Memory B cell (primary cell): Measurements from ENCODE around the gene ULBP2.
"Not testable (repeated sequence)": the region's sequence is repeated elsewhere in the genome, so short reads cannot be mapped to it uniquely, and the experiment has no call there.

Experiments used
- ATAC-seq: fragments of 150-1000 bp; cut with Tn5 transposase; 2 replicates; pipeline ENCODE4 v1.10.0; 2021; ENCODE audit warnings: low read depth, mild to moderate bottlenecking, moderate library complexity
- DNase-seq, 2 donors: peaks; one replicate each; pipeline ENCODE4 v3.0.0; 2022; ENCODE audit warnings: low spot score in 2 of 2
- H3K27ac Mint-ChIP-seq: one replicate; pipeline ENCODE4 v1.8.0; 2022; ENCODE audit warnings: mild to moderate bottlenecking, moderate library complexity, mixed read lengths
- H3K27me3 Mint-ChIP-seq: one replicate; pipeline ENCODE4 v1.8.0; 2022; ENCODE audit warnings: mixed read lengths
- H3K36me3 Mint-ChIP-seq: one replicate; pipeline ENCODE4 v1.8.0; 2022; ENCODE audit warnings: mild to moderate bottlenecking, mixed read lengths
- H3K4me1 Mint-ChIP-seq: one replicate; pipeline ENCODE4 v1.8.0; 2022; ENCODE audit warnings: mixed read lengths
- H3K4me3 Mint-ChIP-seq: one replicate; pipeline ENCODE4 v1.8.0; 2022; ENCODE audit warnings: mild to moderate bottlenecking, moderate library complexity, mixed read lengths
- H3K9me3 Mint-ChIP-seq: one replicate; pipeline ENCODE4 v1.8.0; 2022; ENCODE audit warnings: mixed read lengths

The ULBP2 gene

GRCh38 chr6:149968909-149969308 is 27.1 kb downstream of the ULBP2 start:
- H3K36me3 Mint-ChIP-seq, DNase-seq, H3K27ac Mint-ChIP-seq, H3K4me3 Mint-ChIP-seq, H3K9me3 Mint-ChIP-seq, ATAC-seq: not testable (repeated sequence)
- Mint-ChIP-seq H3K4me1 (peaks cover 13% of the 10 kb centered on the region), H3K27me3 (peaks cover 41% of the 10 kb centered on the region)

GRCh38 chr6:149969635-149970034 is 27.8 kb downstream of the ULBP2 start:
- H3K27ac Mint-ChIP-seq = no peak overlapping the region

GRCh38 chr6:149974394-149974793 is 32.6 kb downstream of the ULBP2 start:
- peak; percentile 74 for ATAC-seq
- H3K27ac Mint-ChIP-seq, H3K36me3 Mint-ChIP-seq, H3K9me3 Mint-ChIP-seq, H3K4me3 Mint-ChIP-seq, H3K4me1 Mint-ChIP-seq, DNase-seq: not testable (repeated sequence)
- H3K27me3 Mint-ChIP-seq = peaks cover 39% of the 10 kb centered on the region

More at GRCh38 chr6:149969635-149970034, 27.8 kb downstream of the ULBP2 start:
- Mint-ChIP-seq H3K4me3 (no peak overlapping the region), H3K27me3 (peaks cover 39% of the 10 kb centered on the region), H3K36me3 (peaks cover 4% of the 10 kb centered on the region), H3K9me3 (no peaks in the 10 kb centered on the region), H3K4me1 (peaks cover 6% of the 10 kb centered on the region)
- no peak for ATAC-seq
- no peak for DNase-seq

GRCh38 chr6:149974825-149975224 is 33.0 kb downstream of the ULBP2 start:
- H3K27me3 Mint-ChIP-seq = peaks cover 35% of the 10 kb centered on the region

GRCh38 chr6:149975400-149975799 is 33.6 kb downstream of the ULBP2 start:
- no peak overlapping the region for H3K4me3 Mint-ChIP-seq
- DNase-seq = no peak
- no peak overlapping the region for H3K27ac Mint-ChIP-seq
- H3K9me3 Mint-ChIP-seq = no peaks in the 10 kb centered on the region
- ATAC-seq = no peak
- H3K27me3 Mint-ChIP-seq = peaks cover 29% of the 10 kb centered on the region
- H3K36me3 Mint-ChIP-seq = no peaks in the 10 kb centered on the region
- H3K4me1 Mint-ChIP-seq = no peaks in the 10 kb centered on the region

More at GRCh38 chr6:149974825-149975224, 33.0 kb downstream of the ULBP2 start:
- Mint-ChIP-seq H3K4me1 (no peaks in the 10 kb centered on the region), H3K4me3 (no peak overlapping the region), H3K36me3 (no peaks in the 10 kb centered on the region), H3K9me3 (no peaks in the 10 kb centered on the region), H3K27ac (no peak overlapping the region)
- ATAC-seq = peak; percentile 74
- DNase-seq = no peak

- H3K27ac Mint-ChIP-seq = no peak overlapping the region
- ATAC-seq (no peak), DNase-seq (no peak)
- H3K4me1 Mint-ChIP-seq = no peaks in the 10 kb centered on the region
- no peaks in the 10 kb centered on the region for H3K9me3 Mint-ChIP-seq
- H3K27me3 Mint-ChIP-seq = peaks cover 39% of the 10 kb centered on the region
- no peaks in the 10 kb centered on the region for H3K36me3 Mint-ChIP-seq
- H3K4me3 Mint-ChIP-seq = no peak overlapping the region
Measured at GRCh38 chr6:149977221-149977620, 35.4 kb downstream of the ULBP2 start.

- Mint-ChIP-seq H3K36me3 (no peaks in the 10 kb centered on the region), H3K4me1 (no peaks in the 10 kb centered on the region), H3K27ac (no peak overlapping the region), H3K27me3 (peaks cover 43% of the 10 kb centered on the region), H3K4me3 (no peak overlapping the region), H3K9me3 (no peaks in the 10 kb centered on the region)
- ATAC-seq = no peak
- DNase-seq = no peak
Measured at GRCh38 chr6:149978610-149979009, 36.8 kb downstream of the ULBP2 start.

- ATAC-seq = no peak
- no peak for DNase-seq
- Mint-ChIP-seq H3K27me3 (peaks cover 40% of the 10 kb centered on the region), H3K4me1 (no peaks in the 10 kb centered on the region), H3K9me3 (no peaks in the 10 kb centered on the region), H3K36me3 (no peaks in the 10 kb centered on the region), H3K27ac (no peak overlapping the region), H3K4me3 (no peak overlapping the region)
Measured at GRCh38 chr6:149979293-149979692, 37.5 kb downstream of the ULBP2 start.

GRCh38 chr6:149983145-149983544 is 41.3 kb downstream of the ULBP2 start:
- Mint-ChIP-seq H3K27me3 (peaks cover 48% of the 10 kb centered on the region), H3K4me3 (no peak overlapping the region), H3K36me3 (peaks cover 2% of the 10 kb centered on the region), H3K27ac (no peak overlapping the region), H3K9me3 (peaks cover 2% of the 10 kb centered on the region), H3K4me1 (peaks cover under 1% of the 10 kb centered on the region)
- DNase-seq (no peak), ATAC-seq (no peak)

GRCh38 chr6:149984773-149985172 is 43.0 kb downstream of the ULBP2 start:
- Mint-ChIP-seq H3K9me3 (peaks cover 5% of the 10 kb centered on the region), H3K4me3 (no peak overlapping the region), H3K36me3 (peaks cover 5% of the 10 kb centered on the region), H3K27me3 (peaks cover 52% of the 10 kb centered on the region), H3K4me1 (peaks cover 7% of the 10 kb centered on the region), H3K27ac (no peak overlapping the region)
- DNase-seq (no peak), ATAC-seq (no peak)

GRCh38 chr6:149985481-149985937 is 43.7 kb downstream of the ULBP2 start:
- DNase-seq (no peak), ATAC-seq (no peak)
- Mint-ChIP-seq H3K4me1 (peaks cover 14% of the 10 kb centered on the region), H3K27me3 (peaks cover 57% of the 10 kb centered on the region), H3K27ac (no peak overlapping the region), H3K9me3 (peaks cover 5% of the 10 kb centered on the region), H3K4me3 (no peak overlapping the region), H3K36me3 (peaks cover 5% of the 10 kb centered on the region)

- Mint-ChIP-seq H3K27ac (no peak overlapping the region), H3K9me3 (peaks cover 5% of the 10 kb centered on the region), H3K4me3 (no peak overlapping the region), H3K27me3 (peaks cover 56% of the 10 kb centered on the region), H3K36me3 (peaks cover 5% of the 10 kb centered on the region), H3K4me1 (peaks cover 25% of the 10 kb centered on the region)
- DNase-seq = no peak
- ATAC-seq = no peak
Measured at GRCh38 chr6:149987602-149988107, 45.8 kb downstream of the ULBP2 start.

- H3K27ac Mint-ChIP-seq = peak overlapping the region; percentile 15
- peaks cover 25% of the 10 kb centered on the region for H3K4me1 Mint-ChIP-seq
- H3K36me3 Mint-ChIP-seq = peaks cover 5% of the 10 kb centered on the region
- DNase-seq (no peak), ATAC-seq (no peak)
- peak overlapping the region; percentile 8 for H3K4me3 Mint-ChIP-seq
- peaks cover 5% of the 10 kb centered on the region for H3K9me3 Mint-ChIP-seq
- H3K27me3 Mint-ChIP-seq = peaks cover 53% of the 10 kb centered on the region
Measured at GRCh38 chr6:149988550-149989346, 46.9 kb downstream of the ULBP2 start.

- Mint-ChIP-seq H3K4me3 (peak overlapping the region; percentile 92), H3K27me3 (peaks cover 51% of the 10 kb centered on the region), H3K27ac (peak overlapping the region; percentile 86), H3K36me3 (peaks cover 5% of the 10 kb centered on the region), H3K9me3 (peaks cover 5% of the 10 kb centered on the region), H3K4me1 (peaks cover 25% of the 10 kb centered on the region)
- no peak for ATAC-seq
- DNase-seq = no peak
Measured at GRCh38 chr6:149990212-149990660, 48.4 kb downstream of the ULBP2 start.
